CD14-positive monocyte (primary cell): ENCODE results near the gene ATP1B1. TPM values are rescaled to one million over a fixed set of nuclear protein-coding genes. Genes with fewer than 3 reads are reported as not detected.
A peak's percentile ranks its signal among the peaks of the same experiment; 100 is the strongest.

Experiments used
- DNase-seq, 3 donors: peaks; one replicate each; pipeline ENCODE4 v3.0.0-alpha.2; 2011 to 2022
- H2AFZ ChIP-seq: 2 replicates; pipeline ENCODE4 v1.6.0; 2012; ENCODE audit warnings: mild to moderate bottlenecking, low read depth, low read length, inconsistent platforms; ENCODE audit not compliant: insufficient read depth, poor library complexity, severe bottlenecking
- H3K27ac ChIP-seq, 2 donors: 1 replicate in 1 of 2; 2 replicates in 1 of 2; pipeline ENCODE4 v1.5.1; 2012 to 2013; ENCODE audit warnings: low read length in 2 of 2, control low read depth in 1 of 2, inconsistent platforms in 1 of 2, low read depth in 1 of 2, mild to moderate bottlenecking in 1 of 2
- H3K27me3 ChIP-seq, 2 donors: one replicate each; pipeline versions ENCODE4 v1.6.0 to v1.6.1; 2011 to 2013; ENCODE audit warnings: low read length in 2 of 2; ENCODE audit not compliant: control insufficient read depth in 2 of 2, insufficient read depth in 2 of 2
- H3K36me3 ChIP-seq, 2 donors: replicated peaks in 1 of 2; 1 replicate in 1 of 2; 2 replicates in 1 of 2; pipeline versions ENCODE4 v1.5.1 to v1.6.1; 2012 to 2013; ENCODE audit warnings: low read length in 2 of 2, control low read depth in 1 of 2, inconsistent platforms in 1 of 2, mild to moderate bottlenecking in 1 of 2; ENCODE audit not compliant: insufficient read depth in 2 of 2, control insufficient read depth in 1 of 2
- H3K4me1 ChIP-seq, 2 donors: 1 replicate in 1 of 2; 2 replicates in 1 of 2; pipeline versions ENCODE4 v1.5.1 to v1.6.1; 2012 to 2013; ENCODE audit warnings: low read length in 2 of 2, control low read depth in 1 of 2, inconsistent platforms in 1 of 2, mild to moderate bottlenecking in 1 of 2, moderate library complexity in 1 of 2; ENCODE audit not compliant: insufficient read depth in 2 of 2, control insufficient read depth in 1 of 2
- H3K4me2 ChIP-seq: replicated peaks from 2 replicates; pipeline ENCODE3; 2012; ENCODE audit warnings: low read length, moderate library complexity, mild to moderate bottlenecking; ENCODE audit not compliant: poor library complexity, severe bottlenecking; ENCODE audit errors: extremely low read depth
- H3K4me3 ChIP-seq, 3 experiments: fragments of 200-600 bp in 1 of 3; sonication (generic) in 1 of 3; replicated peaks in 1 of 3; 1 replicate in 2 of 3; 2 replicates in 1 of 3; pipeline ENCODE4 v1.5.1; 2011 to 2013; ENCODE audit warnings: low read length in 3 of 3, mild to moderate bottlenecking in 3 of 3, control low read depth in 2 of 3, low read depth in 2 of 3, inconsistent platforms in 1 of 3, moderate library complexity in 1 of 3
- H3K79me2 ChIP-seq: 2 replicates; pipeline ENCODE4 v1.6.0; 2012; ENCODE audit warnings: mild to moderate bottlenecking, control low read depth, inconsistent platforms, low read length, moderate library complexity; ENCODE audit not compliant: insufficient read depth
- H3K9ac ChIP-seq: 2 replicates; pipeline ENCODE4 v1.6.0; 2017; ENCODE audit warnings: low read length, mild to moderate bottlenecking; ENCODE audit not compliant: insufficient read depth, poor library complexity, severe bottlenecking
- H3K9me3 ChIP-seq, 2 donors: replicated peaks in 1 of 2; 1 replicate in 1 of 2; 2 replicates in 1 of 2; pipeline versions ENCODE4 v1.5.1 to v1.6.1; 2012 to 2013; ENCODE audit warnings: low read length in 2 of 2, control low read depth in 1 of 2; ENCODE audit not compliant: control insufficient read depth in 1 of 2, insufficient read depth in 1 of 2
- H4K20me1 ChIP-seq: 2 replicates; pipeline ENCODE4 v1.6.0; 2012; ENCODE audit warnings: mild to moderate bottlenecking, low read length, control low read depth, moderate library complexity; ENCODE audit not compliant: insufficient read depth
- H3K27ac Mint-ChIP-seq, 7 donors: one replicate each; pipeline ENCODE4 v1.8.0; 2020; ENCODE audit warnings: mild to moderate bottlenecking in 7 of 7, mixed read lengths in 7 of 7, moderate library complexity in 6 of 7, inconsistent platforms in 2 of 7
- H3K27me3 Mint-ChIP-seq, 3 donors: one replicate each; pipeline ENCODE4 v1.8.0; 2021 to 2022; ENCODE audit warnings: low read depth in 3 of 3, mild to moderate bottlenecking in 3 of 3, mixed read lengths in 3 of 3, moderate library complexity in 3 of 3, inconsistent platforms in 1 of 3
- H3K36me3 Mint-ChIP-seq, 2 donors: one replicate each; pipeline ENCODE4 v1.8.0; 2020; ENCODE audit warnings: mixed read lengths in 2 of 2, inconsistent platforms in 1 of 2, mild to moderate bottlenecking in 1 of 2
- H3K4me1 Mint-ChIP-seq: one replicate; pipeline ENCODE4 v1.8.0; 2020; ENCODE audit warnings: mild to moderate bottlenecking, mixed read lengths
- H3K4me3 Mint-ChIP-seq, 2 donors: one replicate each; pipeline ENCODE4 v1.8.0; 2020; ENCODE audit warnings: mild to moderate bottlenecking in 2 of 2, mixed read lengths in 2 of 2, moderate library complexity in 1 of 2
- H3K9me3 Mint-ChIP-seq, 7 donors: one replicate each; pipeline ENCODE4 v1.8.0; 2020 to 2022; ENCODE audit warnings: mixed read lengths in 7 of 7, mild to moderate bottlenecking in 6 of 7, moderate library complexity in 6 of 7, inconsistent platforms in 2 of 7
- WGBS: methylation state at CpG from one replicate; pipeline ENCODE4 v1.1.5; 2013; ENCODE audit warnings: missing lambda C conversion rate; ENCODE audit not compliant: insufficient coverage; 5-methylcytosine and 5-hydroxymethylcytosine counted together
- intact Hi-C, 2 donors: fragments of 100-400 bp; cut with micrococcal nuclease; formaldehyde crosslinking; loops; one replicate each; pipeline versions ENCODE4 v1.15.0 to v1.15.1; 2023
- polyA plus RNA-seq, 3 donors: library from polyadenylated mRNA; depleted of rRNA in 1 of 3; unstranded in 2 of 3; stranded (reverse) in 1 of 3; fragments of 300-500 nt in 2 of 3; fragments of >200 nt in 1 of 3; fragmentation: Illumina TruSeq in 2 of 3; gene quantifications; 1 replicate in 2 of 3; 2 replicates in 1 of 3; pipeline ENCODE4 v1.2.3, GENCODE V29; 2012 to 2021
- TF ChIP-seq, protein P1 (sequence below): fragments of 200-600 bp; IDR thresholded peaks from one replicate; pipeline ENCODE4 v1.8.0; 2022; ENCODE audit warnings: antibody characterized with exemption, mild to moderate bottlenecking

The ATP1B1 gene
- polyA plus RNA-seq, 3 donors, result 0.63 to 5.1 (median 0.72) TPM

DNA sequence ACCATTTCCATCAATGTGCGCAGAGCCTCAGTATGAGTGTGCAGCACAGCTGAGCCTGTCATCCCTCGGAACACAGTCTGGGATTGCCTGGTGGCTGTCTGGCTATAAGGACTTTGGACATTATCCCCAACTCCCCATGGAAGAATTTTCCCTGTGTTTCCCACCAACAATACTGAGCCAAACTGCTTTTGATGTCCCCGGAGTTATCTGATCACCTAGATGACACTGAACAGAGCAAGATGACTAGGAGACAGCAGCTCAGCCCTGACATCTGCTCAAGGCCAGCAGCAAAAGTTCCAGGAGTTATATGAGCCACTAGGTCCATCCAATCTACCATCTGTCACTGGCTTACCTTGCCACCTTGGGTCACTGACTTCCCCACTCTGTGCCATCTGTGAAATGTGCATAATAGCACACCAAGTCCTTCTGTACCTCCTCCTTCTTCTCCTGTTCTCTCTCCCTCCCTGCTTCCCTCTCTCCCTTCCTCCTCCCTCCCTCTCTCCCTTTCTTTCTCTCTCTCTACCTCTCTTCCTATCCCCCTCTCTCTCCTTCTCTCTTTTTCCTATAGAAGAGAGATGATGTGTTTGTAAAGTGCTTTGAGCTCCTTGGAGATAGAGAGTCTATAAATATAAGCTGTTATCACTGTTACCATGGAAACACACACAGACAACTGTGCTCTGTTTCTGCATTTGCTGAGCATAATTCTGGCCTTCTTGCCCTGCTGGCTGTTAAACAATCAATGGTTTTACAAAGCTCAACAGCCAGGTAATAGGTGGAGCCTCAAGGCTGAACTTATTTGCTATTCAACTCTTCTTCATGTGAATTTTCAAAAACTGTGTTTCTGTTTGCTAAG lies 19.7 kb upstream of the ATP1B1 start:
- H3K9ac ChIP-seq, result no peak overlapping the region
- peaks cover 5% of the 10 kb centered on the region for H3K4me1 Mint-ChIP-seq
- H3K27me3 ChIP-seq, result no peaks in the 10 kb centered on the region
- WGBS, result 97% methylated on average over 3 of the region's 3 CpGs
- no peak overlapping the region for H3K4me3 Mint-ChIP-seq
- DNase-seq, result no peak
- no peaks in the 10 kb centered on the region for H3K9me3 Mint-ChIP-seq
- H3K36me3 ChIP-seq, result no peaks in the 10 kb centered on the region
- H3K4me1 ChIP-seq, result no peaks in the 10 kb centered on the region
- no peaks in the 10 kb centered on the region for H4K20me1 ChIP-seq
- H3K27ac Mint-ChIP-seq, result peak overlapping the region in 1 of 7 donors; percentile 27
- H2AFZ ChIP-seq, result no peak overlapping the region
- H3K4me3 ChIP-seq, result no peak overlapping the region
- H3K9me3 ChIP-seq, result no peaks in the 10 kb centered on the region
- no peak overlapping the region for H3K4me2 ChIP-seq
- intact Hi-C loops, result no loop called here
- no peaks in the 10 kb centered on the region for H3K36me3 Mint-ChIP-seq
- peaks cover 0 to 2% (median 2%) of the 10 kb centered on the region in 3 donors for H3K27me3 Mint-ChIP-seq
- H3K79me2 ChIP-seq, result no peaks in the 10 kb centered on the region
- H3K27ac ChIP-seq, result no peak overlapping the region
- TF ChIP-seq, protein P1, sequence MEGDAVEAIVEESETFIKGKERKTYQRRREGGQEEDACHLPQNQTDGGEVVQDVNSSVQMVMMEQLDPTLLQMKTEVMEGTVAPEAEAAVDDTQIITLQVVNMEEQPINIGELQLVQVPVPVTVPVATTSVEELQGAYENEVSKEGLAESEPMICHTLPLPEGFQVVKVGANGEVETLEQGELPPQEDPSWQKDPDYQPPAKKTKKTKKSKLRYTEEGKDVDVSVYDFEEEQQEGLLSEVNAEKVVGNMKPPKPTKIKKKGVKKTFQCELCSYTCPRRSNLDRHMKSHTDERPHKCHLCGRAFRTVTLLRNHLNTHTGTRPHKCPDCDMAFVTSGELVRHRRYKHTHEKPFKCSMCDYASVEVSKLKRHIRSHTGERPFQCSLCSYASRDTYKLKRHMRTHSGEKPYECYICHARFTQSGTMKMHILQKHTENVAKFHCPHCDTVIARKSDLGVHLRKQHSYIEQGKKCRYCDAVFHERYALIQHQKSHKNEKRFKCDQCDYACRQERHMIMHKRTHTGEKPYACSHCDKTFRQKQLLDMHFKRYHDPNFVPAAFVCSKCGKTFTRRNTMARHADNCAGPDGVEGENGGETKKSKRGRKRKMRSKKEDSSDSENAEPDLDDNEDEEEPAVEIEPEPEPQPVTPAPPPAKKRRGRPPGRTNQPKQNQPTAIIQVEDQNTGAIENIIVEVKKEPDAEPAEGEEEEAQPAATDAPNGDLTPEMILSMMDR, result no peak

DNA sequence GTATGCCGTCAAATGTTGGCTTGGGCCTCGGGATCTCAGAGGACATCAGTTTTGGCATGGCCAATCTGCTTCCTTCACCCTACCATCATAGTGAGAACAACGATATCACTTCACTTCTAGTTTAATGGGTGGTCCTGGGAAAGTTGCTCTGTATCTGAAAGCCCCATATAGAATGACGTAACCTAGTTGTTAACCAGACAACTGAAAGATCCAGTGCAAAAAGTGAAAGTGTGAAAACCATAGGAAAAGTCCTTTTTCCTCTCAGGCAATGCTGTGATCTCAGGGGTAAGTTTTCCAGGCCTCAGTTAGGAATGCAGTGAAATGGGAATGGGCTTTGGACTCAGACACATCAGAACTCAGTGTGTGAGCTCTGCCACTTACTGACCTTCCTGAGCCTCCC lies 18.6 kb upstream of the ATP1B1 start:
- no peaks in the 10 kb centered on the region for H3K4me1 ChIP-seq
- Mint-ChIP-seq H3K4me1 (peaks cover 5% of the 10 kb centered on the region), H3K4me3 (no peak overlapping the region), H3K9me3 (no peaks in the 10 kb centered on the region), H3K27me3 (peaks cover 0 to 2% (median 2%) of the 10 kb centered on the region in 3 donors), H3K27ac (no peak overlapping the region), H3K36me3 (no peaks in the 10 kb centered on the region)
- no peaks in the 10 kb centered on the region for H3K36me3 ChIP-seq
- H3K27me3 ChIP-seq, result no peaks in the 10 kb centered on the region
- H3K27ac ChIP-seq, result no peak overlapping the region
- no peak for DNase-seq
- H3K4me2 ChIP-seq, result no peak overlapping the region
- intact Hi-C loops, result no loop called here
- no peak overlapping the region for H3K4me3 ChIP-seq
- H3K79me2 ChIP-seq, result no peaks in the 10 kb centered on the region
- TF ChIP-seq, protein P1, result no peak
- H3K9me3 ChIP-seq, result no peaks in the 10 kb centered on the region
- H3K9ac ChIP-seq, result no peak overlapping the region
- H2AFZ ChIP-seq, result no peak overlapping the region
- H4K20me1 ChIP-seq, result no peaks in the 10 kb centered on the region
- WGBS, result 100% methylated on average over 1 of the region's 4 CpGs
